ENCODE results near the gene SIAH1. TPM values are rescaled to one million over a fixed set of nuclear protein-coding genes. Genes with fewer than 3 reads are reported as not detected.

The SIAH1 gene
- total RNA-seq, 1 experiment from 2014 or later: 22.7 TPM

GRCh38 chr16:48378836-48379235, 6.4 kb downstream of the SIAH1 start:
- no TSS peak for BruUV-seq (replicated peaks)
- no peaks in the 10 kb centered on the region for H3K27me3 ChIP-seq (ENCODE audit: insufficient read depth, low read length)
- peaks cover 10% of the 10 kb centered on the region; the same call in 1 of the 2 replicates for H4K20me1 ChIP-seq (ENCODE audit: insufficient read depth)
- H3K9ac ChIP-seq (ENCODE audit: low read length): no peak overlapping the region
- TF ChIP-seq ZBTB33 (IDR thresholded peaks at IDR 0.05; ENCODE audit: extremely low read depth, insufficient replicate concordance, low read length): no peak
- no peak for TF ChIP-seq ATF3 (IDR thresholded peaks at IDR 0.05)
- TF ChIP-seq REST (IDR thresholded peaks at IDR 0.05; ENCODE audit: low read depth): no peak
- no peak for TF ChIP-seq SRF (IDR thresholded peaks at IDR 0.05; ENCODE audit: low read depth)
- TF ChIP-seq POLR2A (IDR thresholded peaks at IDR 0.05; ENCODE audit: borderline replicate concordance, extremely low read depth, insufficient read depth, insufficient read length): no peak
- no peak for TF ChIP-seq POLR2AphosphoS5 (IDR thresholded peaks at IDR 0.05; ENCODE audit: low read depth, low read length)
- TF ChIP-seq CTCF (IDR thresholded peaks at IDR 0.05 in 2 of 3, conservative IDR thresholded peaks at IDR 0.05 in 1 of 3; ENCODE audit: borderline replicate concordance in 1 of 3, insufficient read depth in 1 of 3, low read depth in 2 of 3, low read length in 2 of 3): no peak
- TF ChIP-seq YY1 (IDR thresholded peaks at IDR 0.05; ENCODE audit: extremely low read depth, insufficient replicate concordance, low read depth, low read length): no peak
- TF ChIP-seq ZFX (IDR thresholded peaks at IDR 0.05): no peak
- no peak overlapping the region for H3K4me3 ChIP-seq (replicated peaks in 1 of 2; ENCODE audit: low read depth in 1 of 2, low read length in 2 of 2)
- RAD21 ChIA-PET (ENCODE audit: low non-redundant PET in 1 of 2, low total read pairs in 2 of 2, uncharacterized antibody in 2 of 2, unreplicated experiment in 2 of 2): no interaction called here
- H3K79me2 ChIP-seq (ENCODE audit: insufficient read depth, low read length): peaks cover 100% of the 10 kb centered on the region
- H3K4me1 ChIP-seq (ENCODE audit: control insufficient read depth in 1 of 2, insufficient read depth in 2 of 2, low read length in 2 of 2): peaks cover 9% of the 10 kb centered on the region in 2 experiments; a peak in 3 of 4 replicates
- POLR2A ChIA-PET: interaction anchor here (1.2 kb wide), 1 partner anchor 13 kb away, joined by 6 read pairs; no protein-coding TSS in a partner anchor
- H3K36me3 ChIP-seq (ENCODE audit: control insufficient read depth in 1 of 2, insufficient read depth in 2 of 2, low read length in 2 of 2): no peaks in the 10 kb centered on the region
- ATAC-seq (no peak), DNase-seq (ENCODE audit: low read depth, low spot score) (no peak)
- intact Hi-C loops (cut with micrococcal nuclease): no loop called here
- H2AFZ ChIP-seq (ENCODE audit: low read depth, low read length, poor library complexity, severe bottlenecking): no peak overlapping the region
- H3K27ac ChIP-seq (ENCODE audit: low read depth, low read length): no peak overlapping the region
- CTCF ChIA-PET: no interaction called here
- no peak overlapping the region for H3K4me2 ChIP-seq (ENCODE audit: low read length)
- no peaks in the 10 kb centered on the region for H3K9me3 ChIP-seq (ENCODE audit: control insufficient read depth in 1 of 2, insufficient read depth in 1 of 2, low read depth in 1 of 2, low read length in 2 of 2)
- no peaks in the 10 kb centered on the region for H3K9me2 ChIP-seq (ENCODE audit: insufficient read depth)
